Transverse colon (tissue), 4 donors: ENCODE data around the gene IQCF2. TPM values are rescaled to one million over a fixed set of nuclear protein-coding genes. Genes with fewer than 3 reads are reported as not detected.
"Not testable (repeated sequence)": the region's sequence is repeated elsewhere in the genome, so short reads cannot be mapped to it uniquely, and the experiment has no call there.

Experiments
- DNase-seq: peaks from one replicate; pipeline ENCODE4 v3.0.0-alpha.2; 2019
- H3K27ac ChIP-seq, 4 donors: fragments of 200-600 bp; sonication (generic); 2 replicates each; pipeline ENCODE4 v1.5.1; 2016 to 2018; ENCODE audit warnings: inconsistent platforms in 4 of 4
- H3K27me3 ChIP-seq: fragments of 200-600 bp; sonication (generic); 2 replicates; pipeline ENCODE4 v1.5.1; 2017; ENCODE audit warnings: inconsistent platforms
- H3K36me3 ChIP-seq, 4 donors: fragments of 200-600 bp; sonication (generic); 2 replicates each; pipeline ENCODE4 v1.5.1; 2017 to 2019; ENCODE audit warnings: inconsistent platforms in 4 of 4
- H3K4me1 ChIP-seq, 4 donors: fragments of 200-600 bp; sonication (generic); 2 replicates each; pipeline ENCODE4 v1.5.1; 2017 to 2020; ENCODE audit warnings: inconsistent platforms in 4 of 4
- H3K4me3 ChIP-seq, 4 donors: fragments of 200-600 bp; sonication (generic); 1 replicate in 1 of 4; 2 replicates in 3 of 4; pipeline versions ENCODE4 v1.5.1 to v1.6.1; 2017 to 2019; ENCODE audit warnings: inconsistent platforms in 4 of 4
- H3K9me3 ChIP-seq, 2 donors: fragments of 200-600 bp; sonication (generic); 2 replicates each; pipeline ENCODE4 v1.5.1; 2017 to 2019; ENCODE audit warnings: inconsistent platforms in 2 of 2
- CTCF ChIP-seq, 5 experiments: fragments of 200-600 bp in 3 of 5; fragments of 450-650 bp in 2 of 5; sonication (generic) in 3 of 5; IDR thresholded peaks; 1 replicate in 2 of 5; 2 replicates in 3 of 5; pipeline ENCODE4 v1.5.1; 2016 to 2017; ENCODE audit warnings: antibody characterized with exemption in 5 of 5, inconsistent platforms in 3 of 5, mild to moderate bottlenecking in 2 of 5, moderate library complexity in 1 of 5
- EP300 ChIP-seq: sonication (generic); formaldehyde crosslinking; IDR thresholded peaks from one replicate; pipeline ENCODE4 v1.6.1; 2017; ENCODE audit warnings: antibody characterized with exemption, low read depth
- POLR2A ChIP-seq: fragments of 450-650 bp; IDR thresholded peaks from one replicate; pipeline ENCODE4 v1.6.1; 2016; ENCODE audit warnings: antibody characterized with exemption, mild to moderate bottlenecking, moderate library complexity
- POLR2AphosphoS5 ChIP-seq, 3 donors: sonication (generic); formaldehyde crosslinking; IDR thresholded peaks; one replicate each; pipeline ENCODE4 v1.6.1; 2016; ENCODE audit warnings: antibody characterized with exemption in 3 of 3
- WGBS, 2 donors: methylation state at CpG; one replicate each; pipeline ENCODE4 v1.1.5; 2018; ENCODE audit warnings: low coverage in 1 of 2; 5-methylcytosine and 5-hydroxymethylcytosine counted together
- in situ Hi-C, 4 donors: fragments of 200-750 bp; cut with MboI; loops; one replicate each; pipeline versions ENCODE4 v1.15.0 to v1.15.1; 2017; ENCODE audit warnings: low sequenced_read_pairs in 3 of 4, low pct_ligation_motif_present in 1 of 4, low pct_unique_long_range_greater_than_20kb in 1 of 4
- intact Hi-C: fragments of 100-400 bp; cut with DNase I; formaldehyde crosslinking; loops from one replicate; pipeline ENCODE4 v1.15.1; 2023; ENCODE audit warnings: low total_unique reads
- small RNA-seq, 4 donors: library from RNA; depleted of rRNA; stranded (forward); fragments of <200 nt; gene quantifications; one replicate each; pipeline ENCODE3, GENCODE V24; 2016
- total RNA-seq, 4 donors: library from RNA; depleted of rRNA; stranded (reverse); fragments of >200 nt; gene quantifications; one replicate each; pipeline ENCODE4 v1.1.0, GENCODE V29; 2016

The IQCF2 gene
- total RNA-seq, 4 donors from 2014 or later = not detected

- intact Hi-C loops (no loop called here), in situ Hi-C loops (no loop called here)
- WGBS, 2 donors = 87 to 100% methylated on average over 1 to 15 of the region's 15 CpGs
- Histone ChIP-seq H3K4me3 (no peak overlapping the region), H3K27me3 (no peaks in the 10 kb centered on the region), H3K36me3 (no peaks in the 10 kb centered on the region), H3K9me3 (no peaks in the 10 kb centered on the region), H3K4me1 (no peaks in the 10 kb centered on the region), H3K27ac (no peak overlapping the region)
- no peak for DNase-seq
- TF ChIP-seq POLR2A = no peak
These were observed 36.0 kb downstream of the IQCF2 start for GRCh38 chr3:51897391-51897790.

GRCh38 chr3:51900043-51900442, 38.6 kb downstream of the IQCF2 start:
- in situ Hi-C loops, DNase-seq, H3K36me3 ChIP-seq, H3K9me3 ChIP-seq, H3K4me1 ChIP-seq, H3K27me3 ChIP-seq, H3K4me3 ChIP-seq, H3K27ac ChIP-seq, intact Hi-C loops: not testable (repeated sequence)
- 64 to 68% methylated on average over 7 of the region's 7 CpGs for WGBS, 2 donors

- intact Hi-C loops, H3K4me1 ChIP-seq, H3K4me3 ChIP-seq, H3K27ac ChIP-seq, H3K9me3 ChIP-seq, H3K36me3 ChIP-seq, H3K27me3 ChIP-seq, in situ Hi-C loops: not testable (repeated sequence)
- 0 to 34% methylated on average over 1 to 7 of the region's 7 CpGs for whole genome bisulfite sequencing, 2 donors
- DNase-seq = peak; percentile 27
These were observed 40.9 kb downstream of the IQCF2 start for GRCh38 chr3:51902361-51902760.

- Histone ChIP-seq H3K9me3 (no peaks in the 10 kb centered on the region), H3K27ac (no peak overlapping the region), H3K27me3 (no peaks in the 10 kb centered on the region), H3K36me3 (no peaks in the 10 kb centered on the region), H3K4me3 (no peak overlapping the region), H3K4me1 (no peaks in the 10 kb centered on the region)
- no peak for DNase-seq
- in situ Hi-C loops = no loop called here
- TF ChIP-seq CTCF (IDR thresholded peaks at IDR 0.05) (no peak), POLR2AphosphoS5 (IDR thresholded peaks at IDR 0.05) (no peak), EP300 (no peak), POLR2A (no peak)
- WGBS, 2 donors = 91% methylated on average over 2 of the region's 2 CpGs; no CpG with 5 or more reads in 1 of the 2 donors
- intact Hi-C loops = no loop called here
These were observed 42.8 kb downstream of the IQCF2 start for GRCh38 chr3:51904034-51904823.

- Histone ChIP-seq H3K27ac (no peak overlapping the region), H3K4me3 (no peak overlapping the region), H3K9me3 (no peaks in the 10 kb centered on the region), H3K36me3 (no peaks in the 10 kb centered on the region), H3K27me3 (no peaks in the 10 kb centered on the region), H3K4me1 (no peaks in the 10 kb centered on the region)
- 73 to 84% methylated on average over 3 to 4 of the region's 4 CpGs for WGBS, 2 donors
- DNase-seq = no peak
- intact Hi-C loops (no loop called here), in situ Hi-C loops (no loop called here)
- no peak for TF ChIP-seq CTCF (IDR thresholded peaks at IDR 0.05)
- TF ChIP-seq EP300 = no peak
- no peak for TF ChIP-seq POLR2AphosphoS5 (IDR thresholded peaks at IDR 0.05)
- no peak for TF ChIP-seq POLR2A
These were observed 46.6 kb downstream of the IQCF2 start for GRCh38 chr3:51908026-51908425.

Small RNA genes within 50 kb of the gene (small RNA-seq; reads per million reads assigned to genes)
- 0 reads per million in 4 donors for gene RN7SL504P

Other genes starting within 250 kb of the IQCF2 start
- 100 to 1,000 TPM in 1 of 4 donors, 10 to 100 TPM in 3; 60.9 to 116 (median 88.2) TPM for gene TEX264, start 190.4 kb upstream of the IQCF2 start, total RNA-seq
- gene GRM2, start 154.5 kb upstream of the IQCF2 start, total RNA-seq = under 1 TPM in 2 of 4 donors, not detected in 2; 0.16 to 0.27 TPM
- not detected for gene IQCF6, start 82.4 kb upstream of the IQCF2 start, total RNA-seq
- not detected for gene IQCF5, start 14.0 kb downstream of the IQCF2 start, total RNA-seq
- not detected for gene IQCF1, start 41.7 kb downstream of the IQCF2 start, total RNA-seq
- 10 to 100 TPM in 3 of 4 donors, 1 to 10 TPM in 1; 7.1 to 29.5 (median 11.1) TPM for gene RRP9, start 80.3 kb downstream of the IQCF2 start, total RNA-seq
- gene PARP3, start 80.7 kb downstream of the IQCF2 start, total RNA-seq = 10 to 100 TPM; 18.3 to 64.7 (median 42.1) TPM
- not detected for gene GPR62, start 93.8 kb downstream of the IQCF2 start, total RNA-seq
- gene PCBP4, start 105.8 kb downstream of the IQCF2 start, total RNA-seq = 100 to 1,000 TPM in 1 of 4 donors, 10 to 100 TPM in 3; 22.4 to 382 (median 63.6) TPM
- gene ABHD14B, start 112.4 kb downstream of the IQCF2 start, total RNA-seq = 100 to 1,000 TPM in 2 of 4 donors, 10 to 100 TPM in 2; 34.4 to 119 (median 99.7) TPM
- gene ABHD14A, start 113.4 kb downstream of the IQCF2 start, total RNA-seq = 10 to 100 TPM in 2 of 4 donors, 1 to 10 TPM in 2; 2.0 to 11.3 (median 7.7) TPM
- 100 to 1,000 TPM; 165 to 426 (median 250) TPM for gene ACY1, start 121.9 kb downstream of the IQCF2 start, total RNA-seq
- 1,000 to 10,000 TPM in 1 of 4 donors, 100 to 1,000 TPM in 3; 366 to 1,281 (median 746) TPM for gene RPL29, start 134.3 kb downstream of the IQCF2 start, total RNA-seq
- gene DUSP7, start 195.0 kb downstream of the IQCF2 start, total RNA-seq = 1 to 10 TPM; 2.2 to 8.2 (median 6.2) TPM